Measurements from ENCODE around the gene GNA15. TPM values are rescaled to one million over a fixed set of nuclear protein-coding genes. Genes with fewer than 3 reads are reported as not detected.

Gene GNA15
- total and polyA plus RNA-seq, 12 donors = 0.61 to 16.3 (median 6.8) TPM

GRCh38 chr19:3100747-3101730 lies 34.8 kb upstream of the GNA15 start:
- Histone ChIP-seq H3K4me3 (no peak overlapping the region), H3K4me1 (replicated peaks in 1 of 2) (peaks cover 47 to 70% of the 10 kb centered on the region in 2 donors), H3K9me3 (replicated peaks in 1 of 3) (no peaks in the 10 kb centered on the region), H3K27me3 (no peaks in the 10 kb centered on the region), H3K36me3 (replicated peaks in 1 of 2) (no peaks in the 10 kb centered on the region), H3K27ac (peak overlapping the region in 1 of 5 donors; percentile 88)
- 73 to 76% (median 74%) methylated on average over 9 to 34 of the region's 34 CpGs for WGBS, 4 donors
- TF ChIP-seq CTCF (IDR thresholded peaks at IDR 0.05) = no peak
- TF ChIP-seq POLR2A (IDR thresholded peaks at IDR 0.05) = no peak
- DNase-seq = peak in 1 of 7 donors; percentile 17
- intact Hi-C loops (cut with DNase I) = loop anchor here (10.0 kb wide), 2 partner anchors 136 to 146 kb away; no protein-coding TSS in a partner anchor

- H3K4me3 ChIP-seq = no peak overlapping the region
- H3K4me1 ChIP-seq (replicated peaks in 1 of 2) = peaks cover 37 to 68% of the 10 kb centered on the region in 2 donors
- 86 to 89% (median 88%) methylated on average over 18 to 34 of the region's 34 CpGs for WGBS, 4 donors
- intact Hi-C loops (cut with DNase I) = loop anchor here (10.0 kb wide), 2 partner anchors 138 to 148 kb away; no protein-coding TSS in a partner anchor
- H3K27ac ChIP-seq = peak overlapping the region in 1 of 5 donors; percentile 9
- TF ChIP-seq CTCF (IDR thresholded peaks at IDR 0.05) (no peak), POLR2A (IDR thresholded peaks at IDR 0.05) (no peak)
- H3K9me3 ChIP-seq (replicated peaks in 1 of 3) = no peaks in the 10 kb centered on the region
- H3K27me3 ChIP-seq = no peaks in the 10 kb centered on the region
- DNase-seq = no peak
- H3K36me3 ChIP-seq (replicated peaks in 1 of 2) = no peaks in the 10 kb centered on the region
Measured at GRCh38 chr19:3102239-3103140, 33.3 kb upstream of the GNA15 start.

GRCh38 chr19:3104708-3104983 lies 31.2 kb upstream of the GNA15 start:
- Histone ChIP-seq H3K27ac (peak overlapping the region in 1 of 5 donors; percentile 67), H3K9me3 (replicated peaks in 1 of 3) (no peaks in the 10 kb centered on the region), H3K4me1 (replicated peaks in 1 of 2) (peaks cover 15 to 49% of the 10 kb centered on the region in 2 donors), H3K27me3 (no peaks in the 10 kb centered on the region), H3K4me3 (no peak overlapping the region), H3K36me3 (replicated peaks in 1 of 2) (no peaks in the 10 kb centered on the region)
- no peak for DNase-seq
- 76 to 91% (median 79%) methylated on average over 3 to 10 of the region's 10 CpGs for WGBS, 4 donors
- intact Hi-C loops (cut with DNase I) = loop anchor here (10.0 kb wide), 2 partner anchors 140 to 150 kb away; no protein-coding TSS in a partner anchor
- no peak for TF ChIP-seq POLR2A (IDR thresholded peaks at IDR 0.05)
- TF ChIP-seq CTCF (IDR thresholded peaks at IDR 0.05) = no peak

All from adrenal gland (tissue), 12 donors.